Measurements from ENCODE around the gene AMBRA1. TPM values are rescaled to one million over a fixed set of nuclear protein-coding genes. Genes with fewer than 3 reads are reported as not detected.
A peak's percentile ranks its signal among the peaks of the same experiment; 100 is the strongest.

The AMBRA1 gene
- total and polyA plus RNA-seq, 2 donors (not counting 3 experiments of a cell fraction or from before 2014, with no cell fraction given), result 18.4 to 32.4 TPM

DNA sequence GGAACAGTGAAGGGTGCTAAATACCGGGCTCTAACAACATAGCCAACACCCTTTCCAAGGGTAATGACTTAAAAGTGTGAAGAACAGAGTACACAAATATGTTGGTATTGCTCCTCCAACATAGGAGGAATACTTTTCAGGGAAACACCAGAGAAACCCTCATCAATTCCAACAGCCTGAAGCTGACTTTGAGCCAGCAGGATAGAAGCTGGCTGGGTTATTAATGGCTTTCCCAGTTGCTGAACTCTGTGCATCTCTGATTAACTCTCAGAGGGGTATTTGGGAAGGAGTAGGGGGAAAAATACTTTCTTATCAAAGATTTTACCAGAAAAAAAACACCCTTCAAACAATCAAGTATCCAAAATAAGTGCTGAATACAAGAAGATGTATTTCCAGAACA is 95.6 kb downstream of the AMBRA1 start:
- peaks cover 3% of the 10 kb centered on the region in 2 experiments for H3K36me3 ChIP-seq (ENCODE audit: control insufficient read depth in 2 of 2, extremely low read depth in 1 of 2, insufficient read depth in 2 of 2, low read length in 2 of 2)
- H2AFZ ChIP-seq (ENCODE audit: low read depth, low read length), result no peak overlapping the region
- H3K79me2 ChIP-seq (ENCODE audit: control insufficient read depth, insufficient read depth, low read length), result no peaks in the 10 kb centered on the region
- H3K4me3 ChIP-seq (replicated peaks in 1 of 3; ENCODE audit: insufficient read depth in 1 of 3, low read depth in 1 of 3, low read length in 3 of 3), result no peak overlapping the region
- dilution Hi-C loops (cut with MboI; ENCODE audit: extremely low pct_ligation_motif_present, low sequenced_read_pairs) (no loop called here), intact Hi-C loops (cut with micrococcal nuclease) (no loop called here)
- no peak for DNase-seq (ENCODE audit: low read depth, low spot score)
- H3K27me3 ChIP-seq (ENCODE audit: control insufficient read depth in 2 of 2, insufficient read depth in 2 of 2, low read length in 2 of 2), result no peaks in the 10 kb centered on the region
- no peak overlapping the region for H3K4me2 ChIP-seq (ENCODE audit: insufficient read depth, low read length)
- no peak overlapping the region for H3K9ac ChIP-seq (replicated peaks; ENCODE audit: extremely low read depth, insufficient read depth, low read length)
- H3K27ac ChIP-seq (ENCODE audit: insufficient read depth, low read depth, low read length), result no peak overlapping the region
- ChIA-PET POLR2A (no interaction called here), CTCF (interaction anchor here (1.5 to 4.1 kb wide), 2 partner anchors 8 to 10 kb away, joined by 4 to 26 read pairs; no protein-coding TSS in a partner anchor)
- H3K9me3 ChIP-seq (replicated peaks; ENCODE audit: control insufficient read depth, insufficient read depth, low read length), result no peaks in the 10 kb centered on the region
- no peaks in the 10 kb centered on the region for H4K20me1 ChIP-seq (replicated peaks; ENCODE audit: control insufficient read depth, extremely low read depth, insufficient read depth, low read length)
- peaks cover under 1% of the 10 kb centered on the region for H3K4me1 ChIP-seq (ENCODE audit: control insufficient read depth, extremely low read depth, insufficient read depth, low read length)
- no peaks in the 10 kb centered on the region for H3K9me1 ChIP-seq (replicated peaks; ENCODE audit: control insufficient read depth, extremely low read depth, insufficient read depth, low read length)
- TF ChIP-seq POLR2AphosphoS5 (IDR thresholded peaks at IDR 0.05; ENCODE audit: insufficient read depth, low read depth, low read length), result no peak
- no peak for TF ChIP-seq EZH2 (IDR thresholded peaks at IDR 0.05; ENCODE audit: borderline replicate concordance, low read depth, low read length, severe bottlenecking)
- TF ChIP-seq, protein P1, sequence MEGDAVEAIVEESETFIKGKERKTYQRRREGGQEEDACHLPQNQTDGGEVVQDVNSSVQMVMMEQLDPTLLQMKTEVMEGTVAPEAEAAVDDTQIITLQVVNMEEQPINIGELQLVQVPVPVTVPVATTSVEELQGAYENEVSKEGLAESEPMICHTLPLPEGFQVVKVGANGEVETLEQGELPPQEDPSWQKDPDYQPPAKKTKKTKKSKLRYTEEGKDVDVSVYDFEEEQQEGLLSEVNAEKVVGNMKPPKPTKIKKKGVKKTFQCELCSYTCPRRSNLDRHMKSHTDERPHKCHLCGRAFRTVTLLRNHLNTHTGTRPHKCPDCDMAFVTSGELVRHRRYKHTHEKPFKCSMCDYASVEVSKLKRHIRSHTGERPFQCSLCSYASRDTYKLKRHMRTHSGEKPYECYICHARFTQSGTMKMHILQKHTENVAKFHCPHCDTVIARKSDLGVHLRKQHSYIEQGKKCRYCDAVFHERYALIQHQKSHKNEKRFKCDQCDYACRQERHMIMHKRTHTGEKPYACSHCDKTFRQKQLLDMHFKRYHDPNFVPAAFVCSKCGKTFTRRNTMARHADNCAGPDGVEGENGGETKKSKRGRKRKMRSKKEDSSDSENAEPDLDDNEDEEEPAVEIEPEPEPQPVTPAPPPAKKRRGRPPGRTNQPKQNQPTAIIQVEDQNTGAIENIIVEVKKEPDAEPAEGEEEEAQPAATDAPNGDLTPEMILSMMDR (IDR thresholded peaks at IDR 0.05; ENCODE audit: extremely low read depth in 1 of 2, insufficient read depth in 1 of 2, low read depth in 1 of 2, low read length in 2 of 2), result no peak
- no peak for TF ChIP-seq MAX (IDR thresholded peaks at IDR 0.05; ENCODE audit: insufficient read depth, insufficient read length)
- no peak for TF ChIP-seq JUN (IDR thresholded peaks at IDR 0.05; ENCODE audit: borderline replicate concordance, insufficient read depth, insufficient read length, low read depth)
- TF ChIP-seq GATA2 (IDR thresholded peaks at IDR 0.05; ENCODE audit: insufficient read depth, insufficient read length, low read depth, low read length), result no peak
- TF ChIP-seq POLR2A (IDR thresholded peaks at IDR 0.05; ENCODE audit: low read depth, low read length), result no peak
- no peak for TF ChIP-seq MYC (IDR thresholded peaks at IDR 0.05; ENCODE audit: low read depth, low read length)
- TF ChIP-seq FOS (IDR thresholded peaks at IDR 0.05; ENCODE audit: borderline replicate concordance, insufficient read depth, low read length), result no peak
- BruUV-seq (replicated peaks), result no TSS peak
- FAIRE-seq, result peak; percentile 43
